A673 (cell line): ENCODE measurements around the gene KRTAP10-10. TPM values are rescaled to one million over a fixed set of nuclear protein-coding genes. Genes with fewer than 3 reads are reported as not detected.

Experiments used
- BruUV-seq: library from RNA; stranded (reverse); fragments of 400-500 nt; replicated peaks from 2 replicates; lab custom pipeline; 2021; lab: Mats Ljungman, UMichigan
- CTCF ChIA-PET: fragments of 300-600 bp; sonication (Branson Sonifier 250); formaldehyde crosslinking; loops from one replicate; lab custom pipeline; 2022; ENCODE audit warnings: antibody characterized with exemption; lab: Charles Lee
- POLR2A ChIA-PET: fragments of 300-600 bp; sonication (Branson Sonifier 250); formaldehyde crosslinking; loops from one replicate; lab custom pipeline; 2022; ENCODE audit warnings: antibody characterized with exemption; ENCODE audit not compliant: low non-redundant PET; lab: Charles Lee
- DNase-seq: peaks from one replicate; pipeline ENCODE4 v3.0.0-alpha.2; 2015; ENCODE audit warnings: low spot score
- H3K27ac ChIP-seq: fragments of 200-600 bp; sonication (generic); 2 replicates; pipeline ENCODE4 v1.5.1; 2016; ENCODE audit warnings: mixed run types, low read depth, mild to moderate bottlenecking, mixed read lengths, antibody characterized with exemption, low read length; ENCODE audit not compliant: poor library complexity, severe bottlenecking
- H3K27me3 ChIP-seq: fragments of 200-600 bp; sonication (generic); replicated peaks from 2 replicates; pipeline ENCODE4 v1.6.1; 2017; ENCODE audit warnings: mixed run types, low read depth, mild to moderate bottlenecking, mixed read lengths, antibody characterized with exemption, low read length; ENCODE audit not compliant: insufficient read depth, poor library complexity
- H3K36me3 ChIP-seq: fragments of 200-600 bp; sonication (generic); 2 replicates; pipeline ENCODE4 v1.6.1; 2016; ENCODE audit warnings: mixed run types, mild to moderate bottlenecking, mixed read lengths, antibody characterized with exemption, low read length; ENCODE audit not compliant: insufficient read depth, poor library complexity, severe bottlenecking
- H3K4me1 ChIP-seq: fragments of 200-600 bp; sonication (generic); 2 replicates; pipeline ENCODE4 v1.6.1; 2017; ENCODE audit warnings: mixed run types, mild to moderate bottlenecking, mixed read lengths, antibody characterized with exemption, low read length; ENCODE audit not compliant: insufficient read depth, poor library complexity, severe bottlenecking
- H3K4me3 ChIP-seq: fragments of 200-600 bp; sonication (generic); 2 replicates; pipeline ENCODE4 v1.5.1; 2016; ENCODE audit warnings: low read depth, mixed run types, mild to moderate bottlenecking, mixed read lengths, low read length; ENCODE audit not compliant: poor library complexity, severe bottlenecking
- H3K9me3 ChIP-seq: fragments of 200-600 bp; sonication (generic); 2 replicates; pipeline ENCODE4 v1.6.1; 2016; ENCODE audit warnings: mixed run types, low read depth, mild to moderate bottlenecking, mixed read lengths, antibody characterized with exemption, low read length; ENCODE audit not compliant: poor library complexity, severe bottlenecking
- CTCF ChIP-seq: fragments of 300-800, 200-600 bp; sonication (generic); conservative IDR thresholded peaks from 2 replicates; pipeline ENCODE4 v1.5.1; 2017; ENCODE audit warnings: low read depth, mild to moderate bottlenecking, antibody characterized with exemption, low read length, moderate library complexity, mixed read lengths
- EZH2 ChIP-seq: fragments of 200-600 bp; sonication (generic); IDR thresholded peaks from 2 replicates; pipeline ENCODE4 v1.6.1; 2017; ENCODE audit warnings: borderline replicate concordance, low read depth, mild to moderate bottlenecking, mixed read lengths, antibody characterized with exemption, low read length; ENCODE audit not compliant: poor library complexity, severe bottlenecking
- intact Hi-C: fragments of 100-400 bp; cut with micrococcal nuclease; formaldehyde crosslinking; loops from one replicate; pipeline ENCODE4 v1.10.0; 2022; ENCODE audit not compliant: unreplicated experiment
- total RNA-seq: library from RNA; stranded (reverse); gene quantifications from 2 replicates; pipeline ENCODE4 v1.2.3, GENCODE V29; 2021

KRTAP10-10 gene
- total RNA-seq, 1 experiment from 2014 or later, result not detected

- no peak for DNase-seq
- H3K4me3 ChIP-seq, result no peak overlapping the region
- H3K4me1 ChIP-seq, result no peaks in the 10 kb centered on the region
- no peaks in the 10 kb centered on the region for H3K27me3 ChIP-seq
- no peaks in the 10 kb centered on the region for H3K36me3 ChIP-seq
- peaks cover 6% of the 10 kb centered on the region for H3K9me3 ChIP-seq
- no peak overlapping the region for H3K27ac ChIP-seq
- TF ChIP-seq CTCF (no peak), EZH2 (no peak)
- intact Hi-C loops, result no loop called here
- CTCF ChIA-PET, result no interaction called here
- POLR2A ChIA-PET, result no interaction called here
- no TSS peak for BruUV-seq
Observed at GRCh38 chr21:44617071-44617501, 20.1 kb upstream of the KRTAP10-10 start.

GRCh38 chr21:44618504-44618903 lies 18.7 kb upstream of the KRTAP10-10 start:
- TF ChIP-seq CTCF (no peak), EZH2 (no peak)
- intact Hi-C loops, result no loop called here
- Histone ChIP-seq H3K27ac (no peak overlapping the region), H3K27me3 (no peaks in the 10 kb centered on the region), H3K4me3 (no peak overlapping the region), H3K36me3 (no peaks in the 10 kb centered on the region), H3K9me3 (peaks cover 13% of the 10 kb centered on the region), H3K4me1 (no peaks in the 10 kb centered on the region)
- ChIA-PET POLR2A (no interaction called here), CTCF (no interaction called here)
- no TSS peak for BruUV-seq
- no peak for DNase-seq

GRCh38 chr21:44618909-44619308 lies 18.2 kb upstream of the KRTAP10-10 start:
- DNase-seq, result no peak
- Histone ChIP-seq H3K36me3 (no peaks in the 10 kb centered on the region), H3K9me3 (peaks cover 17% of the 10 kb centered on the region), H3K4me1 (no peaks in the 10 kb centered on the region), H3K27me3 (no peaks in the 10 kb centered on the region), H3K27ac (no peak overlapping the region), H3K4me3 (no peak overlapping the region)
- intact Hi-C loops, result no loop called here
- CTCF ChIA-PET, result no interaction called here
- TF ChIP-seq CTCF, result no peak
- TF ChIP-seq EZH2, result no peak
- POLR2A ChIA-PET, result no interaction called here
- BruUV-seq, result no TSS peak
